ENCODE results near the gene TNNC1.
A peak's percentile ranks its signal among the peaks of the same experiment; 100 is the strongest.

The TNNC1 gene

GRCh38 chr3:52453496-52454249 lies at the start of gene TNNC1:
TSS of gene TNNC1 (minus strand) at chr3:52454041. CDS start at chr3:52454015, 26 bp downstream.
- no peak for DNase-seq (ENCODE audit: low read depth in 2 of 2)

DNA sequence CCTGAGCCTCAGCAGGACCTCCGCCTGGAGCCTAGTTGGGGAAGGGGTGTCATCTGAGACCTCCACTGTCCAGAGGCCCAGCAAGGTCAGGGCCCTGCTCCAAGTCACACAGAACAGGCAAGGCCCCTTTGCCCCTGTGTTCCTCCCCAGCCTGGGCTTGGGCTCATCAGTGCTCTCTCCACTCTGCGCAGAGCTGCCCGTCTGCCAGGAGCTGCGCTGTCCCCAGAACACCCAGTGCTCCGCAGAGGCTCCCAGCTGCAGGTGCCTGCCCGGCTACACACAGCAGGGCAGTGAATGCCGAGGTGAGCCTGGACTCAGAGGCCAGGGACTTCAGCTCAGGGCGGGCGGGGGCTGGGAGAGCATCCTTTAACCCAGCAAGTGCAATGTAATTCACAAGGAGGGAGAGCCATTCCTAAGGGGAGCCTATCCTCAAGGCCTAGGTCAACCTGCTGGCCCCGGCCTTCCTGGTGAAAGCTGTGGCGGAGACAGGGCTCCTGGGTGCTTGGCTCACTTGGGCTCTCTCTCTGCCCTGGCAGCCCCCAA lies 49.0 kb upstream of the TNNC1 start:
- no peak for DNase-seq (ENCODE audit: low read depth in 2 of 2)

DNA sequence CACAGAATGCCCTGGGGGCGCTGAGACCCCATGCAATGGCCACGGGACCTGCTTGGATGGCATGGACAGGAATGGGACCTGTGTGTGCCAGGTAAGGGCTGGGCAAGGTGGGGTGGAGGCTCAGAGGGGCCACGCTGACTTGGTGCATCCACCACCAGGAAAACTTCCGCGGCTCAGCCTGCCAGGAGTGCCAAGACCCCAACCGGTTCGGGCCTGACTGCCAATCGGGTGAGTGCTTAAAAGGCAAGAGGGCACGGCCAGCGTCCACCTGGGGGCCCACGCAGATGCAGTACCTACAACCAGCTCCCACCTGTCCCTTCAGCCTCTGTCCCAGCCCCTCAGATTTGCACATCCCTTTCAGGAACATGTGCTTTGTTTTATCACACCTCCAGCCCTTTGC lies 48.2 kb upstream of the TNNC1 start:
- DNase-seq (ENCODE audit: low read depth in 2 of 2): no peak

- DNase-seq (ENCODE audit: low read depth in 2 of 2): no peak
Observed at GRCh38 chr3:52501046-52501445, 47.2 kb upstream of the TNNC1 start.

- peak in 1 of 2 experiments; percentile 5 for DNase-seq (ENCODE audit: low read depth in 2 of 2)
Observed at GRCh38 chr3:52498137-52499054, 44.6 kb upstream of the TNNC1 start.

- DNase-seq (ENCODE audit: low read depth in 2 of 2): no peak
Observed at GRCh38 chr3:52495777-52496602, 42.1 kb upstream of the TNNC1 start.

GRCh38 chr3:52494886-52495495 lies 41.1 kb upstream of the TNNC1 start, which contains the start of gene STAB1:
TSS of gene STAB1 (plus strand) at chr3:52495338. CDS start at chr3:52495414, 76 bp downstream.
- no peak for DNase-seq (ENCODE audit: low read depth in 2 of 2)

- DNase-seq (ENCODE audit: low read depth in 2 of 2): no peak
Observed at GRCh38 chr3:52494445-52494844, 40.6 kb upstream of the TNNC1 start.

GRCh38 chr3:52493232-52494017 lies 39.6 kb upstream of the TNNC1 start:
- no peak for DNase-seq (ENCODE audit: low read depth in 2 of 2)

- DNase-seq (ENCODE audit: low read depth in 2 of 2): no peak
Observed at GRCh38 chr3:52492059-52492458, 38.2 kb upstream of the TNNC1 start.

GRCh38 chr3:52490939-52491526 lies 37.2 kb upstream of the TNNC1 start:
- no peak for DNase-seq (ENCODE audit: low read depth in 2 of 2)

- DNase-seq (ENCODE audit: low read depth in 2 of 2): no peak
Observed at GRCh38 chr3:52490035-52490938, 36.4 kb upstream of the TNNC1 start.

DNA sequence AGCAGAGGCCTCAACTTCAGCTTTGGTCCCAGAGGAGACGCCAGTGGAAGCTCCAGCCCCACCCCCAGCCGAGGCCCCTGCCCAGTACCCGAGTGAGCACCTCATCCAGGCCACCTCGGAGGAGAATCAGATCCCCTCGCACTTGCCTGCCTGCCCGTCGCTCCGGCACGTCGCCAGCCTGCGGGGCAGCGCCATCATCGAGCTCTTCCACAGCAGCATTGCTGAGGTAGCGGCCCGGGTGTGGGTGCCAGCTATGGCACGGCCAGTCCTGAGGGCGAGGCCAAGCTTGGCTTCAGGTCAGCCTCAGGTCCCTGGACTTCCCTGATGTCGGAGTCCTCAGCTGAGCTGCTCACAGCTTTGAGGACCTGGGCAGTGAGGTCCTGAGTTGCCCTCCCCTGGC lies 35.6 kb upstream of the TNNC1 start:
- DNase-seq (ENCODE audit: low read depth in 2 of 2): no peak

- no peak for DNase-seq (ENCODE audit: low read depth in 2 of 2)
Observed at GRCh38 chr3:52488746-52489145, 34.9 kb upstream of the TNNC1 start.

DNA sequence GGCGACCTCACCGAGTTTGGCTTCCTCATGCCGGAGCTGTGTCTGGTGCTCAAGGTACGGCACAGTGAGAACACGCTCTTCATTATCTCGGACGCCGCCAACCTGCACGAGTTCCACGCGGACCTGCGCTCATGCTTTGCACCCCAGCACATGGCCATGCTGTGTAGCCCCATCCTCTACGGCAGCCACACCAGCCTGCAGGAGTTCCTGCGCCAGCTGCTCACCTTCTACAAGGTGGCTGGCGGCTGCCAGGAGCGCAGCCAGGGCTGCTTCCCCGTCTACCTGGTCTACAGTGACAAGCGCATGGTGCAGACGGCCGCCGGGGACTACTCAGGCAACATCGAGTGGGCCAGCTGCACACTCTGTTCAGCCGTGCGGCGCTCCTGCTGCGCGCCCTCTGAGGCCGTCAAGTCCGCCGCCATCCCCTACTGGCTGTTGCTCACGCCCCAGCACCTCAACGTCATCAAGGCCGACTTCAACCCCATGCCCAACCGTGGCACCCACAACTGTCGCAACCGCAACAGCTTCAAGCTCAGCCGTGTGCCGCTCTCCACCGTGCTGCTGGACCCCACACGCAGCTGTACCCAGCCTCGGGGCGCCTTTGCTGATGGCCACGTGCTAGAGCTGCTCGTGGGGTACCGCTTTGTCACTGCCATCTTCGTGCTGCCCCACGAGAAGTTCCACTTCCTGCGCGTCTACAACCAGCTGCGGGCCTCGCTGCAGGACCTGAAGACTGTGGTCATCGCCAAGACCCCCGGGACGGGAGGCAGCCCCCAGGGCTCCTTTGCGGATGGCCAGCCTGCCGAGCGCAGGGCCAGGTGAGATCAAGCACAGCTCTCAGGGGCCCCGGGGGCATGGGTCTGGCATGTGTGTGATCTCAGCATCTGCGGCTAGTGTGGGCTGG lies 34.2 kb upstream of the TNNC1 start:
- DNase-seq (ENCODE audit: low read depth in 2 of 2): no peak

DNA sequence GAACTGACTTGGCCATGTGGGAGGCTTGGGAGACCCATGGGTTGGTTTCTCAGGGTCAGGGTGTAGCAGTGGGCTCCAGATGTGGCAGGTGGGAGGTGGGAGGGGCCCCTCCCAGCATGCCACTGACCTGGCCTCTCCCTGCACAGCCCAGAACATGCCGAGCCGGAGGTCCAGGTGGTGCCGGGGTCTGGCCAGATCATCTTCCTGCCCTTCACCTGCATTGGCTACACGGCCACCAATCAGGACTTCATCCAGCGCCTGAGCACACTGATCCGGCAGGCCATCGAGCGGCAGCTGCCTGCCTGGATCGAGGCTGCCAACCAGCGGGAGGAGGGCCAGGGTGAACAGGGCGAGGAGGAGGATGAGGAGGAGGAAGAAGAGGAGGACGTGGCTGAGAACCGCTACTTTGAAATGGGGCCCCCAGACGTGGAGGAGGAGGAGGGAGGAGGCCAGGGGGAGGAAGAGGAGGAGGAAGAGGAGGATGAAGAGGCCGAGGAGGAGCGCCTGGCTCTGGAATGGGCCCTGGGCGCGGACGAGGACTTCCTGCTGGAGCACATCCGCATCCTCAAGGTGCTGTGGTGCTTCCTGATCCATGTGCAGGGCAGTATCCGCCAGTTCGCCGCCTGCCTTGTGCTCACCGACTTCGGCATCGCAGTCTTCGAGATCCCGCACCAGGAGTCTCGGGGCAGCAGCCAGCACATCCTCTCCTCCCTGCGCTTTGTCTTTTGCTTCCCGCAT lies 33.4 kb upstream of the TNNC1 start:
- no peak for DNase-seq (ENCODE audit: low read depth in 2 of 2)

Measured in fibroblast of skin of left biceps (primary cell).